ENCODE data around the gene ADH4.

Gene ADH4

DNA sequence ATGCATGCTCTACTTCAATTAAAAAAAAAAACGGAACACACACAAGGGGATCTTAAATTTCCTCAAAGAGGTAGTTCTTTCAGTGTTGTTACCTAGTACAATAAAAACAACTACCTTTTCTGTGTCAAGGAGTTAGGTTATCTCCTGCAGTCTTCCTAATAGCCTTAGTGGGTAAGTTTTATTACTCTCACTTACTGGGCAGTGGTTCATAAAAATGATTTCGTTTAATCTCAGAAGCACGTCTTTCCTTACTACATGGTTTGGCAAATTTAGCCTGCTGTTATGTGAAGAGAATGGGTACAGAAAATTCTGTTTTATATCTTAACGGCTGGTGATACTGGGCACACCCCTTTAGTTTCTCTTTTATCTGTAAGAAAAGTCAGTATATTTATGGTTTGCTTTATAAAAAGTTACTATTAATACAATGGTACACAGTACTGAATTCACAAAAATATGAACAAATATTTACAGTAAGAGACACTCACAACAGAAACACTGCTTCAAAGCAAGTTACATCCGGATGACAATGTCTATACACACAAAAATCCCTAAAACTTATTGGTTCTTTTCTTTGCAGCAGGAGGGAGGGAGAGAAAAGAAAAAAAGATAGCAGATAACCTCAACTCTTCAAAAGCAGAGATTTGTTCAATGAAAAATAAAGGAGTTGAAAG lies 64.3 kb downstream of the ADH4 start:
- no peak for DNase-seq (ENCODE audit: low read depth)

DNA sequence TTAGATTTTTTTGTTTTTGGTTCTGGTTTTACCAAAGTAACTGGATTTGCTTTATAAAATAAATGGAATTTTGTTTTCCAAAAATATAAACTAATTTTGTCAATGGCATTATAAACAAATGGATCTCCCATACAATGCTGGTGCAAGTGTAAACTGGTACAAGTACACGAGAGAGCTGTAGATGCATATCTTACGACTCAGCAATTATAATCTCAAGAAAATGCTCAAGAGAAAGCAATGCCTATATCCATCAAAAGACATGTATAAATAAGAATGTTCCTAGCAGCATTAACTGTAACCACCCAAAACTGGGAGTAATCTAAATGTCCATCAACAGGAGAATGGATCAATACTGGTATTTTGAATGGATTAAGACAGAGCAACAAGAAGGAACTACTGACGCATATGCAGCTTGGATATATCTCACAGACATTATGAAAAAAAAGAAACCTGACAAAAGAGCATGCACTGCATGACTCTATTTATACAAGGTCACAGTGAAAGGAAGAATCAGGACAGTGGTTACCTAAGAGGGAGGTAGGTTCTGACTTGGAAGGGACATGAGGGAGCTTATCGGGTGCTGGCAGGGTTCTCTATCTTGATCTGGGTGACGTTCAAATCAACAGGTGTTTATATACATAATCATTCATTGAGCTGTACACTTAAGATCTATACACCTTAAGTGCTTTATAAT lies 65.0 kb downstream of the ADH4 start:
- no peak for DNase-seq (ENCODE audit: low read depth)

DNA sequence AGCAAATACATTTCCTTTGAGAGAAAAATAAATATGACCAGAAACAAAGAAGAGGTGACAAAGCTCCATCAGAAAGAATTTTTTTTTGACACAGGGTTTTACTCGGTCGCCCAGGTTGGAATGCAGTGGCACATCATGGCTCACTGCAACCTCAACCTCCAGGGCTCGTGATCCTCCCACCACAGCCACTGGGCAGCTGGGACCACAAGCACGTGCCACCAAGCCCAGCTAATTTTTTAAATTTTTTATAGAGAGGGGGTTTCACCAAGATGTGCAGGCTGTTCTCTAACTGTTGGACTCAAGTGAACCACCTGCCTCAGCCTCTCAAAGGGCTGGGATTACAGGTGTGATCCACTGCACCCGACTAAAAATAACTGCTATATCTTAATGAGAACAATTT lies 65.8 kb downstream of the ADH4 start:
- no peak for DNase-seq (ENCODE audit: low read depth)

DNA sequence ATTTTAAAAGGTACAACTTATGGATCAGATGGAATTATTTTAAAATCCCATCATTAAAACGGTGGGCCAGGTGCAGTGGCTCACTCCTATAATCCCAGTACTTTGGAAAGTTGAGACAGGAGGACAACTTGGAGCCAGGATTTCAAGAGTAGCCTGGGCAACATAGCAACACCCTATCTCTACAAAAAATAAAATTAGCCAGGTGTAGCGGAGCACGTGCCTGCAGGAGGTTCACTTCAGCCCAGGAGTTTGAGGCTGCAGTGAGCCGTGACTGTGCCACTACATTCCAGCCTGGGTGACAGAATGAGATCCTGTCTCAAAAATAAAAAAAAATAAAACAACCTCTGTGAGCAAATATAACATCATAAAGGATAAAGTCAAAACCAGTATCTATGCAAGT lies 66.9 kb downstream of the ADH4 start:
- no peak for DNase-seq (ENCODE audit: low read depth)

DNA sequence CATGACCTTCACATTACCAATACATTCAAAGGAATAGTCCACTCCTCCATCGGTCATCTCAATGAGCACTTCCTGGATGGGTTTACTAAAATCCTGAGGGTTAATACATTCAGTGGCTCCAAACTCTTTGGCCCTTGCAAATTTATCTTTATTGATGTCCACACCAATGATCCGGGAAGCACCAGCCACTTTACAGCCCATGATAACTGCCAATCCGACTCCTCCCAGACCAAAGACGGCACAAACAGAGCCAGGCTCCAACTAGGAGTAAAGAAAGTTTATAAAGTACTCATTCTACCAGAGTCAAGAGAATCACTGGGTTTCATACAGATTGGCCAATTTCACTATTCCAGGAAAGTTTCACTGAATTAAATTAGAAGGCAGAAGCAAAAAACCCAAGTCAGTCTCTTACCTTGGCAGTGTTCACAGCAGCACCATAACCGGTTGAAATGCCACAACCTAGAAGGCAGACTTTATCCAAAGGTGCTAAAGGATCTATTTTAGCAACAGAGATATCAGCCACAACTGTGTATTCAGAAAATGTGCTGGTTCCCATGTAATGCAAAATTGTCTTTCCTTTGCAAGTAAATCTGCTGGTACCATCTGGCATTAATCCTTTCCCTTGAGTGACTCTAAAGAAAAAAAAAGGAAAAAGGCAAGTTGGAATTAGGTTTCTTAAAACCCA lies 67.7 kb downstream of the ADH4 start:
- DNase-seq (ENCODE audit: low read depth): no peak

DNA sequence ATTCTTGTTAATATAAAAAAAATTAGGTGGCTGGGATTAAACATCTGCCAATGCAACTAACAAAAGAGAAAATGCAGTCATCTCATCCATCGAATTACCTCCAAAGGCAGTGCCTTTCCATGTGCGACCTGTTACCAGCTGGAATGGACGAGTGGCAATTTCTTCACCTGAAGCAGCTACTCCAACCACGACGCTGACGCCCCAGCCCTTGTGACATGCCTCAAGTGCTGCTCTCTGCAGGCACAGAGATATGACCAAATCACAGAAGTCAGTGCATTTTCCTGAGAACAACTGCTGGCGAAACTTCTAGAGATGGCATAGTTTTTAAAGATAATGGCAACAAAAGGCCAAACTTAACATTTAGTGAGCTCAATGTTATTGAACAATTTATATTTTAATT lies 69.3 kb downstream of the ADH4 start:
- no peak for DNase-seq (ENCODE audit: low read depth)
